Measurements from ENCODE around the gene NOL9. TPM values are rescaled to one million over a fixed set of nuclear protein-coding genes. Genes with fewer than 3 reads are reported as not detected.

NOL9 gene
- total and polyA plus RNA-seq, 2 of the 13 experiments (the other 11 are each of a cell fraction or from before 2014, with no cell fraction given), result 18.0 to 24.7 TPM

- H3K4me2 ChIP-seq (ENCODE audit: low read depth, low read length), result no peak overlapping the region
- no peaks in the 10 kb centered on the region for H4K20me1 ChIP-seq (ENCODE audit: insufficient read depth, low read length)
- ChIA-PET POLR2A (no interaction called here), CTCF (ENCODE audit: low intra/inter-chr PET ratio, low total read pairs) (no interaction called here)
- no peaks in the 10 kb centered on the region for H3K4me1 ChIP-seq (ENCODE audit: insufficient read depth, low read length)
- intact Hi-C loops (cut with micrococcal nuclease; ENCODE audit: unreplicated experiment) (no loop called here), in situ Hi-C loops (cut with HindIII; ENCODE audit: extremely low pct_ligation_motif_present, low pct_unique_long_range_greater_than_20kb) (no loop called here)
- no peak overlapping the region for H3K27ac ChIP-seq (ENCODE audit: extremely low read length, insufficient read depth, low read length)
- WGBS (ENCODE audit: low lambda C conversion rate), result 96% methylated on average over 8 of the region's 8 CpGs
- peaks cover 18 to 61% of the 10 kb centered on the region in 2 experiments for H3K36me3 ChIP-seq (replicated peaks in 1 of 2; ENCODE audit: control insufficient read depth in 1 of 2, insufficient read depth in 2 of 2, low read length in 2 of 2)
- no TSS peak for BruUV-seq (replicated peaks)
- no peaks in the 10 kb centered on the region for H3K79me2 ChIP-seq (ENCODE audit: insufficient read depth, low read length)
- no peak overlapping the region for H3K4me3 ChIP-seq (replicated peaks in 1 of 3; ENCODE audit: insufficient read depth in 1 of 3, low read depth in 2 of 3, low read length in 3 of 3)
- H3K9me3 ChIP-seq (ENCODE audit: low read length), result no peaks in the 10 kb centered on the region
- TF ChIP-seq SMARCE1 (IDR thresholded peaks at IDR 0.05; ENCODE audit: borderline replicate concordance), result no peak
- no peaks in the 10 kb centered on the region for H3K27me3 ChIP-seq (ENCODE audit: control insufficient read depth in 1 of 2, insufficient read depth in 2 of 2, low read length in 2 of 2)
- H3K9ac ChIP-seq (ENCODE audit: insufficient read depth, low read depth, low read length), result no peak overlapping the region
- no peak overlapping the region for H2AFZ ChIP-seq (ENCODE audit: low read length)
- no peak; the same call in 2 of the 3 replicates for ATAC-seq
- no peak for DNase-seq (ENCODE audit: low spot score)
- FAIRE-seq, result no peak
Observed at GRCh38 chr1:6534248-6534822, 20.0 kb downstream of the NOL9 start.

- FAIRE-seq (no peak), DNase-seq (ENCODE audit: low spot score) (no peak), ATAC-seq (no peak)
- Histone ChIP-seq H3K27me3 (ENCODE audit: control insufficient read depth in 1 of 2, insufficient read depth in 2 of 2, low read length in 2 of 2) (no peaks in the 10 kb centered on the region), H3K36me3 (replicated peaks in 1 of 2; ENCODE audit: control insufficient read depth in 1 of 2, insufficient read depth in 2 of 2, low read length in 2 of 2) (peaks cover 28 to 64% of the 10 kb centered on the region in 2 experiments), H3K4me1 (ENCODE audit: insufficient read depth, low read length) (no peaks in the 10 kb centered on the region), H3K79me2 (ENCODE audit: insufficient read depth, low read length) (no peaks in the 10 kb centered on the region), H3K9ac (ENCODE audit: insufficient read depth, low read depth, low read length) (no peak overlapping the region), H3K9me3 (ENCODE audit: low read length) (no peaks in the 10 kb centered on the region), H3K4me3 (replicated peaks in 1 of 3; ENCODE audit: insufficient read depth in 1 of 3, low read depth in 2 of 3, low read length in 3 of 3) (no peak overlapping the region), H2AFZ (ENCODE audit: low read length) (no peak overlapping the region), H3K4me2 (ENCODE audit: low read depth, low read length) (no peak overlapping the region), H4K20me1 (ENCODE audit: insufficient read depth, low read length) (no peaks in the 10 kb centered on the region), H3K27ac (ENCODE audit: extremely low read length, insufficient read depth, low read length) (no peak overlapping the region)
- WGBS (ENCODE audit: low lambda C conversion rate), result 96% methylated on average over 5 of the region's 5 CpGs
- BruUV-seq (replicated peaks), result no TSS peak
- ChIA-PET POLR2A (no interaction called here), CTCF (ENCODE audit: low intra/inter-chr PET ratio, low total read pairs) (no interaction called here)
- TF ChIP-seq KAT8 (CRISPR knock-in tag; IDR thresholded peaks at IDR 0.05), result no peak
- TF ChIP-seq NR2F6 (IDR thresholded peaks at IDR 0.05), result no peak
- no peak for TF ChIP-seq NR2F6 (CRISPR knock-in tag; IDR thresholded peaks at IDR 0.05)
- TF ChIP-seq HMG20A (CRISPR knock-in tag; IDR thresholded peaks at IDR 0.05; ENCODE audit: borderline replicate concordance), result no peak
- no peak for TF ChIP-seq TBL1XR1 (IDR thresholded peaks at IDR 0.05; ENCODE audit: borderline replicate concordance, low read length, partially characterized antibody)
- TF ChIP-seq MAZ (IDR thresholded peaks at IDR 0.05; ENCODE audit: borderline replicate concordance, low read depth, low read length), result no peak
- no peak for TF ChIP-seq MAZ (CRISPR knock-in tag; IDR thresholded peaks at IDR 0.05; ENCODE audit: low read depth)
- no peak for TF ChIP-seq NFIC (IDR thresholded peaks at IDR 0.05; ENCODE audit: low read length)
- TF ChIP-seq CBX2 (IDR thresholded peaks at IDR 0.05; ENCODE audit: low read depth, low read length), result no peak
- no peak for TF ChIP-seq CBX2 (CRISPR knock-in tag; IDR thresholded peaks at IDR 0.05; ENCODE audit: low read depth)
- intact Hi-C loops (cut with micrococcal nuclease; ENCODE audit: unreplicated experiment), result no loop called here
- in situ Hi-C loops (cut with HindIII; ENCODE audit: extremely low pct_ligation_motif_present, low pct_unique_long_range_greater_than_20kb), result no loop called here
Observed at GRCh38 chr1:6531996-6532395, 22.3 kb downstream of the NOL9 start.
